HG03103 (cell line): Measurements from ENCODE around the gene NCBP3.

Experiments
- ATAC-seq: cut with Tn5 transposase; IDR thresholded peaks from one replicate; pipeline ENCODE4 v1.9.1; 2021; ENCODE audit warnings: low read depth; ENCODE audit not compliant: unreplicated experiment

The NCBP3 gene

DNA sequence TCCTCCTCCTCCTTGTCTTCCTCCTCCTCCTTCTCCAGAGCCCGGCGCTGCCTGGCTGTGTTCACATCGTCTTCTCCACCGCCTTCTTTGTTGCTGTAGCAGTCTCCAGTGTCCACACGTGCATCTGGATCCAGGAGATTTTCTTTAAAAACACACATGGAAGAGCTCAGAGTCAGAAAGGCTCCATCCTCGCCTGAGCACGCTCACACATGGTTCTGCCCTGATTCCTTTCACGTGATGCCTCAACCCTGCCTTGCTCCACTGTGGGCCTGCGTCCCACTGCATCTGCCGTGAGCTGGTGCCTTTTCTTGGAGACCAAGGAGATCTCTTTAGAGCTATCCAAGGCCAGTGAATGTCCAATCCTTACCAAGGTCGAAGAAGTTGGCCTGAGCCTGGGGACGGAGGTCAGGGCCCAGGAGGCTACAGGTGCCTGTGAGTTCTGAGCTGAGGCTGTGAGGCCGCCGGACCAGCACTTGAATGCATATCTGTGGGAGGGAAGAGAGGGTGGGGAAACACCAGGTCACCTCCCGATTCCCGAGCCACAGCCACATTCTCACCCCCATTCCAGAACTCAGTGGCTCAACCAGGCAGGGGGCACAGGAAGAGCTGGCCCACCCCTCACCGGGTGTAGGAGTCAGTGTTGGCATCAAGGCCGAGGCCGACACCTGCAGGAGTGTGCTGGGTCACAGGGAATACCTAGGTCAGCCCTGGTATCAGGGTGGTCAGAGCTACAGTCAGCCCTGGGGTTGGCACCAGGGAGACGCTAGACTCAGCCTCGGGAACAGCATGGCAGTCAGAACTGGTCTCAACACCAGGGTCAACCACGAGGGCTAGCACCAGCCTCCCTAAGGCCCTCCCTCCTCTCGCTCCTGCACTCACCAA is 84.8 kb downstream of the NCBP3 start:
- ATAC-seq, result no peak

DNA sequence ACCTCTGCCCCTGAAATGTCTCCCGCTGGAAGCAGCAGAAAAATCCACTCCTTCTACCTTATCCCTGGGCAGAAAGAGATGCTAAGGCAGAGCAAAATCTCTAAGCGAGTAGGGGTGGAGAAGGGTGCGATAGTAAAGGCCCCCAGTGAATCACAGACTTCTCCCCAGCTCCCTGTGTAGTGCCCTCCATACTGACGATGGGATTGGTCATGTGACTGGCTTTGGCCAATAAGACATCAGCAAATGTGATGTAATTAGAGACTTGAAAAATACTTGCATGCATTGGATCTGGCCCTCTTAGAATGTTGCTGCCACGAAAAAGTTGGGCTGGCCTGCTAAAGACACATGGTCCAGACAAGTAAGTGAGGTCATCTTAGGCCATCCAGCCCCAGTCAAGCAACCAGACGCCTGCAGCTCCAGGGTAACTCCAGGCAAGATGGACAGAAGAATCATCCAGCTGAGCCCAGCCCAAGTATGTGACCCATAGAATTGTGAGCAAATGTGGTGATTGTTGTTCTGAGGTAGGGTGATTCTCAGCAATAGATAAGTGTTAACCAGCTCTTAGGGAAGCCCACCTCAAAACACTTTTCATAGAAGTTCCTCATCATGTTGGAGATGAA is 86.3 kb downstream of the NCBP3 start:
- ATAC-seq, result no peak

DNA sequence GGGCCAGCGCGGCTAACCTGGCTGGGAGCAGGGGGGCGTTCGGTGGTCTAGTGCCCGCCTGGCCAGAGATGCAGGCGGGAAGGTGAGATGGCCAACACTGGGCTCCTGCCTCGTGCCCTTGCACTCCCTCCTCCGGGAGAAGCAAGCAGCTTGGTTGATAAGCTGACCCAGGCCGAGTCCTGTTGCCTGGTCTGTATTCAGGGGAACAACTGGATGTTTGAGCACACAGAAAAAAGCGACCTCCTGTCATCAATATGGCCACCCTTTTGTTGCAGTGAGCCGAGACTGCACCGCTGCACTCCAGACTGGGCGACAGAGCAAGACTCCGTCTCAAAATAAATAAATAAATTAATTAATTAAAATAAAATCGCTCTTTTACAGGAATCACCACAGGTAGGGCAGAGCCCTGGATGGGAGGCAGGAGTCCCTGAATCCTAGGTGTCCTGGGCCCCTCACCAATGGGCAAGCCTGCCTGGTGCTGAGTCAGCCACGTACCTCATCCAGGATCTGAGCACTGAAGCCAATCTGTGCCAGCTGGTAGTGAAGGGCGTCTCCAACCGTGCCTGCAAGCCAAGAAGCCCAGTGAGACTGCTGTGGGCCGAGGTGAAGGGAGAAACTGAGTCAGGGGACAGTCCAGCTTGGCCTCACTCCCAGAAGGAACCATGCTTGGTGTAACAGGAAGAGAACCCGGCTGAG is 90.6 kb downstream of the NCBP3 start:
- ATAC-seq, result no peak

DNA sequence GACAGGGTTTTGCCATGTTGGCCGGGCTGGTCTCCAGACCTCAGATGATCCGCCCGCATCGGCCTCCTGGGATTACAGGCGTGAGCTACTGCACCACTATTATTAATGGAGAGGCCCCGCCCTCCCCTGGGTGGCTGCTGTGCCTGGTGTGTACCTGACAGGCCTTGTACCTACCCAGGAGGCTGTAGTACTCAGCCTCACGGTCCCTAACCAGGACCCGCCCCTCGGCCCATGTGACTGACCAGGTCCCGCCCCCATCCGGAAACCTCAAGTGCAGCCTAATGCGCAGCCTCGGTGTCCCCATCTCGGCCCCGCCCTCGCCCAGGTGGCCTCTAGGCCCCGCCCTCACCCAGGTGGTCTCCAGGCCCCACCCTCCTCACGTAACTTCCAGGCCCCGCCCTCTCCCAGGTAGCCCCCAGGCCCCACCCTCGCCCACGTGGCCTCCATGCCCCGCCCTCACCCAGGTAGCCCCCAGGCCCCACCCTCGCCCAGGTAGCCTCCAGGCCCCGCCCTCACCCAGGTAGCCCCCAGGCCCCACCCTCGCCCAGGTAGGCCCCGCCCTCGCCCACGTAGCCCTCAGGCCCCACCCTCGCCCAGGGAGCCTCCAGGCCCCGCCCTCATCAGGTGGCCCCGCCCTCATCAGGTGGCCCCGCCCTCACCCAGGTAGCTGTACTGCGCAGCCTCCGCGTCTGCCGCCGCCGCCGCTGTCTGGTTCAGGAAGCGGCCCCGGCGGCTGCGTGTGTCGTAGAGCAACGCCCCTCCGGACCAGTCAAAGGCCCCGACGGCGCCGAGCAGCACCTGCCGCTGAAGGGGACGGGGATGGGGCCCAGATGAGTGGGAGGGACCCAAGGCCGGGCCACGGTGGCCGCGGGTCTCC is 91.3 kb downstream of the NCBP3 start:
- no peak for ATAC-seq

DNA sequence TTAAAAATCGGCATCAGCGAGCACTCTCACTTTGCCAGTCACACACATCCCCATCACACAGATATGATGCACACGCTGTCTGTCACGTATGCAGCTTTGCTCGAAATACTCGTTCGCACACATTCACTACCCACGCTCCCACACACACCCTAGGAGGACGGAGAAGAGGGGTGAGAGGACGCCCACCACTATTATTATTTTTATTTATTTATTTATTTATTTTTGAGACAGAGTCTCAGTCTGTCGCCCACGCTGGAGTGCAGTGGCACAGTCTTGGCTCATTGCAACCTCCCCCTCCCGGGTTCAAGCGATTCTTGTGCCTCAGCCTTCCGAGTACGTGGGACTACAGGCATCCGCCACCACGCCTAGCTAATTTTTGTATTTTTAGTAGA is 92.0 kb downstream of the NCBP3 start:
- ATAC-seq, result no peak

DNA sequence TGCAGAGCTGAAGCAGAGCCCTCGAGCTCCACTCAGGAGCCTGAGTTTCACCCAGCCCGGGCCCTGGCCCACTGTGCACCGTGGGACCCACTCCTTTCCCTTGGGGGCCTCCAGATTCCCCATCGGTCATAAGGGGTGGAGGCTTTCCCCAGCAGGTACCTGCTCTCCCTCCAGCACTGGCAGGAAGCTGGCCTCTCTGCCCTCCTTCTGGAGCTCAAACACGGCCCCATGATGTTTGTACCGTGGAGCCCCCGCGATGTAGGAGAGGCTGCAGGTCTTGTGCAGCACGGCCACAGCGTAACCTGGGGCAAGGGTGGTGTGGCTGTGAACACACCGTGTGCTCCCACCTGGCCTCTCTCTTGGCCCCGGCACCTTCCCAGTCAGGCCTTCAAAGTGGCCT is 92.4 kb downstream of the NCBP3 start:
- ATAC-seq, result no peak
